RCC 7860 (cell line): ENCODE results near the gene EIF4G1.

Experiments used
- DNase-seq: peaks from one replicate; pipeline ENCODE4 v3.0.0-alpha.2; 2015; ENCODE audit warnings: low spot score
- FAIRE-seq: peaks from 2 replicates; lab custom pipeline; 2012; peaks lifted over from hg19 to GRCh38; lab: Jason Lieb, UNC

Gene EIF4G1

GRCh38 chr3:184381261-184382224, 67.1 kb downstream of the EIF4G1 start:
- no peak for FAIRE-seq

GRCh38 chr3:184382326-184383032, 68.1 kb downstream of the EIF4G1 start:
- DNase-seq: no peak
- no peak for FAIRE-seq

More at GRCh38 chr3:184381261-184382224, 67.1 kb downstream of the EIF4G1 start:
- DNase-seq: no peak

- DNase-seq (no peak), FAIRE-seq (no peak)
These were observed 68.8 kb downstream of the EIF4G1 start for GRCh38 chr3:184383033-184383740.

- no peak for FAIRE-seq
- DNase-seq: no peak
These were observed 69.9 kb downstream of the EIF4G1 start for GRCh38 chr3:184384342-184384741.
